Stimulated activated naive CD4-positive, alpha-beta T cell treated with Interleukin-2 at 50 U/mL for 16 hours (primary cell): ENCODE data around the gene TRIOBP.
"Not testable (repeated sequence)": the region's sequence is repeated elsewhere in the genome, so short reads cannot be mapped to it uniquely, and the experiment has no call there.

Experiments
- DNase-seq: peaks from one replicate; lab custom pipeline; 2025; lab: John Stamatoyannopoulos, UW

Gene TRIOBP

DNA sequence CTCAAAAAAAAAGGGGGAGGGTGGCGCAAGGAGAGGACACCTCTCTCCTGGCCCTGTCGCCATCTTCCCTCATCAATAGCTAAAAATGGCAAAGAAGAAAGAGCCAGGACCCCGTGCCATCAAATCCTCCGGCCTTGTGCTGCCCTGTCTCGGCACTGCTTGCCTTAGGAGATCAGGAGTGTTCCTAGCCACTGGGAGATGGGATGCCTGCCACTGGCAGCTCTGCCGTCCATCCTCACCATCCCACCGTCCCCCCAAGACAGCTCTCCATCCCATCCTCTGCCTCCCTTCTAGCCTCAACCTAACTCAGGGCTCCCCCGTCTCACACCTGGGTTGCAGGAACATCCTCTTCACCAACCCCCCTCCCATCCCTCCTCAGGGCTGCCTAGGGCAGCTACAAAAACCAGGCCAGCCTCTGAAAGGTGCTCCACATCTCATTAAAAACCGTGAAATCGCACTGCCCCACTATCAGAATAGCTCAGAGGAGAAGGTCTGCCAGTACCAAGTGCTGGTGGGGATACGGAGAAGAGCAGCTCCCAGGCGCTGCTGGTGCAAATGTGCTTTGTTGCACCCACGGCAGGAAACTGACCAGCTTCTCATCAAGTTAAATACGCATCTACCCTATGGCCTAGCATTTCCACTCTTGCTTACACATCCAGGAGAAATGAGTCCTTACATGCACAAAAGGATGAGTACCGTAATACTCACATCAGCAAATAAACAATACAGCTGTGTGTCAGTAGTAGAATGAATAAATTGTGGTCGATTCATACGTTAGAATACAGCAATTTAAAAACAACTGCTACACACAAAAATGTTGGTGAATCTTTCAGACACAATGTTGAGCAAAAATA is 79.2 kb downstream of the TRIOBP start:
- DNase-seq, result no peak

DNA sequence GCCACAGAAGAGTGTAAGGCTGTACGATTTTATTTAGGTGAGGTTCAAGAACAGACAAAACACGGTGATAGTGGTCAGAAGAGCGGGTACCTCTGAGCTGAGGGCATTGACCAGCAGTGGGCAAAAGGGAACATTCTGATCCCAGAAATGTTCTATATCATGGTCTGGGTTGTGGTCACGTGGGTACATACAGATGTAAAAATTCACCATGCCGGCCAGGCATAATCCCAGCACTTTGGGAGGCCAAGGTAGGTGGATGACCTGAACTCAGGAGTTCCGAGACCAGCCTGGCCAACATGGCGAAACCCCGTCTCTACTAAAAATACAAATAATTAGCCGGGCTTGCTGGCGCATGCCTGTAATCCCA is 79.8 kb downstream of the TRIOBP start:
- DNase-seq, result no peak

DNA sequence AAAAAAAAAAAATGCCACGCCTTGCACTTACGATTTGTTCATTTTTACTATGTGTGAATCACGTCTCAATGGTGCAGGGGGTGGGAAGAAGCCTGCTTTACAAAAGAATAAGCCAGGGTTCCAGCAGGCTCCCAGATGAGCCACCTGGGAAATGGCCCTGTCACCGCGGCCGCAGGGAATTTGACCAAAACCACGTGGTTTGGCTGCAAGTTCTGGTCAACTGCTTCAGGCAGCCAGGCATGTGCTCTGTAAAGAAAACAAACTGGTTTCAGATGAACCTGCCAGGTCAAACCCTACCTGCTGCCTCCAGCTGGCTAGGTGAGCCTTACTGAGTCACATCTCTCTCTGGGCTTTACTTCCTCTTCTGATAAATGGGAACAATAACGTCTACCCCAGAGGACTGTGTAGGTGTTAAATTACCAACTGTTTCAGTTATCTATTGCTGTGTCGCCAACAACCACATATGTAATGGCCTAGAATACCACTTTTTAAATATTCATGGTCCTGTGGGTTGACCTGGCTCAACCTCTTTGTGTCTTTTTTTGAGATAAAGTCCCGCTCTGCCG is 80.4 kb downstream of the TRIOBP start:
- no peak for DNase-seq

DNA sequence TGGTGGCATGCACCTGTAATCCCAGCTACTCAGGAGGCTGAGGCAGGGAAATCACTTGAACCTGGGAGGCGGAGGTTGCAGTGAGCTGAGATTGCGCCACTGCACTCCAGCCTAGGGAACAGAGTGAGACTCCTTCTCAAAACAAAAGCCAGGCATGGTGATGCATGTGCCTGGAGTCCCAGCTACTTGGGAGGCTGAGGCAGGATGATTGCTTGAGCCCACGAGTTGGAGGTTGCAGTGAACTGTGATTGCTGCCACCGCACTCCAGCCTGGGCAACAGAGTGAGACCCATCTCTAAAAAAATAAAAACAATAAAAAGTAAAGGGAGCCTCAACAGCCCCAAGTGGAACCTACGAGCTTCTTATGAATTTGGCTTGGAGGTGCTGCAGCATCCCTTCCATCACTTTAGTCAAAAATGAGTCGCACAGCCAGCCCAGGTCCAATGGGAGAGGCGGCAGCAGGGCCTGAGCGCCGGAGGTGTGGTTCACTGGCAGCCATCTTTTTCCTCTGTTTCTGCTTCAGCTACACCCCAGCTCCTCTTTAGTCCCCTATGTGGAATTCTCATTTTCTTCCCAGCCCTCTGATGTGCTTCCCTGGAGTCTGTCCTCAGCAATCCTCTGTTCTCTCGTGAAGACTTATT is 81.6 kb downstream of the TRIOBP start:
- DNase-seq, result no peak

GRCh38 chr22:37781434-37782059 is 84.7 kb downstream of the TRIOBP start:
- DNase-seq, result no peak

- no peak for DNase-seq
Observed at GRCh38 chr22:37782340-37783168, 85.7 kb downstream of the TRIOBP start.

GRCh38 chr22:37784829-37785495 is 88.1 kb downstream of the TRIOBP start:
- DNase-seq, result no peak

DNA sequence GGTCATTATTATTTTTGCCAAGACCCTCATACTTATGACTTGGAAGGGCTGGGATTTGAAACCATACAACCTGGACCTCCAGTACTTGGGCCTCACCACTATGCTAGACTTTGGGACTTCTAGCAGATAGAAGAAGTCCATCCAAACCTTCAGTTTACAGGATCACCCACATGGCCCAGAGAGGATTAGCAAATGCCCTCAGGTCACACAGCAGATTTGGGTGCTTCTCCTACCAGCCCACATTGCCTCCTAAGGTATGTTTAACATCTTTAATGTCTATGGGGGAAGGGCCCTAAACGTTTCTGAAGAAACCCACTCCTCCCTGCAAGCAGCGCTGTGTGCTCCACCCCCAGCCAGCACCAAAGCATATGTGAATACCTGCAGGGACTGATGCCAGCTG is 93.4 kb downstream of the TRIOBP start:
- no peak for DNase-seq

GRCh38 chr22:37792494-37792893 is 95.6 kb downstream of the TRIOBP start:
- no peak for DNase-seq

DNA sequence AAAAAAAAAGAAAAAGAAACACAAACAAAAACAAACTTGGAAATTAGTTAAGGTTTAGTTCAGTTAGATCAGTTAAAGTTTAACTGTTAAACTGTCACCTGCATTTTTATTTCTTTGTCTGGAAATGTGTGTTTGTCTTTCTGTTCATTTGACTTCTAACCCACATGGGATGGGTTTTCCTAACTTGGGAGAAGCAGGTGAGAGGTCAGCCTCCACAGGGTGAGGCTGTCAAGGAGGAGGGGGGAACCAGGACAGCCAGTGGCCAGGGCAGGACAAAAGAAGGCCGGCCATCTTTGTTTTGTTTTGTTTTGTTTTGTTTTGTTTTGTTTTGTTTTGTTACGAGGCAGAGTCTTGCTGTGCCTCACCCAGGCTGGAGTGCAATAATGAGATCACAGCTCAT is 97.5 kb downstream of the TRIOBP start:
- no peak for DNase-seq

DNA sequence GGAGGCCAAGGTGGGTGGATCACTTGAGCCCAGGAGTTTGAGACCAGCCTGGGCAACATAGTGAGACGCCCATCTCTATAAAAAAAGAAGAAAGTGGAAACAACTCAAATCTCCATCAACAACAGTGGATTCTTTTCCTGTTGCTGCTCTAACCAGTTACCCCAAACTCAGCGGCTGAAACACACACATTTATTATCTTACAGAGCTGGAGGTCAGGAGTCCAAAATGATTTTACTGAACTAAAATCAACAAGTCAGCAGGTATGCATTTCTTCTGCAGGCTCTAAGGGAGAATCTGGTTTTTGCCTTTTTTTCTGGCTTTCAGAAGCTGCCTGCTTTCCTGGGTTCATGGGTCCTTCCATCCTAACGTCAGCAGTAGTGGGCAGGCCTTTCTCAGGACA is 99.2 kb downstream of the TRIOBP start:
- no peak for DNase-seq

- DNase-seq, result not testable (repeated sequence)
Observed at GRCh38 chr22:37797259-37797658, 100.4 kb downstream of the TRIOBP start.

- DNase-seq, result no peak
Observed at GRCh38 chr22:37797874-37798500, 101.1 kb downstream of the TRIOBP start.

DNA sequence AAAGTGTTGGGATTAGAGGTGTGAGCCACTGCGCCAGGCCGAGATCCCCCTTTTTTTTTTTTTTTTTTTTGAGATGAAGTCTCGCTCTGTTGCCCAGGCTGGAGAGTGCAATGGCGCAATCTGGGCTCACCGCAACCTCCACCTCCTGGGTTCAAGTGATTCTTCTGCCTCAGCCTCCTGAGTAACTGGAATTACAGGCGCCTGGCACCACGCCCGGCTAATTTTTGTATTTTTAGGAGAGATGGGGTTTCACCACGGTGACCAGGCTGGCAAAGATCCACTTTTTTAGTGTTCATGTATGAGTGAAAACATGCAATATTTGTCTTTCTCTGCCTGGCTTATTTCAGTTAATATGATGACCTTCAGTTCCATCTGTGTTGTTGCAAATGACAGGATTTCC is 103.1 kb downstream of the TRIOBP start:
- not testable (repeated sequence) for DNase-seq

DNA sequence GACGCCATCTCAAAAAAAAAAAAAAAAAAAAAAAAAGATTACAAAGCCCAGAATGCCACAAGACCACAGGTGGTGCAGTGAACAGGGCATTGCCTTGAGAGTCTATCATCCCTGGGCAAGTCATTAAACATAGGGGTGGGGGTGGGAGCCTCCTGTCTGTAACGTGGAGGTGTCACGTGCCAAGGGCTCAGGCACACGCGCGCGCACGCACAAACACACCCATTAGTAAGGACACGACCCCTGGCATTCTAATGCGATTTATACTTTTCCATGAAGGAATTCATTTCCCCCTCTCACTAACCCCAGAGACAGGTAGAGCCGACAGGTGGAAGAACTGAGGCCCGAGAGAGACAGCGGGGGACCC is 105.1 kb downstream of the TRIOBP start:
- DNase-seq, result no peak

DNA sequence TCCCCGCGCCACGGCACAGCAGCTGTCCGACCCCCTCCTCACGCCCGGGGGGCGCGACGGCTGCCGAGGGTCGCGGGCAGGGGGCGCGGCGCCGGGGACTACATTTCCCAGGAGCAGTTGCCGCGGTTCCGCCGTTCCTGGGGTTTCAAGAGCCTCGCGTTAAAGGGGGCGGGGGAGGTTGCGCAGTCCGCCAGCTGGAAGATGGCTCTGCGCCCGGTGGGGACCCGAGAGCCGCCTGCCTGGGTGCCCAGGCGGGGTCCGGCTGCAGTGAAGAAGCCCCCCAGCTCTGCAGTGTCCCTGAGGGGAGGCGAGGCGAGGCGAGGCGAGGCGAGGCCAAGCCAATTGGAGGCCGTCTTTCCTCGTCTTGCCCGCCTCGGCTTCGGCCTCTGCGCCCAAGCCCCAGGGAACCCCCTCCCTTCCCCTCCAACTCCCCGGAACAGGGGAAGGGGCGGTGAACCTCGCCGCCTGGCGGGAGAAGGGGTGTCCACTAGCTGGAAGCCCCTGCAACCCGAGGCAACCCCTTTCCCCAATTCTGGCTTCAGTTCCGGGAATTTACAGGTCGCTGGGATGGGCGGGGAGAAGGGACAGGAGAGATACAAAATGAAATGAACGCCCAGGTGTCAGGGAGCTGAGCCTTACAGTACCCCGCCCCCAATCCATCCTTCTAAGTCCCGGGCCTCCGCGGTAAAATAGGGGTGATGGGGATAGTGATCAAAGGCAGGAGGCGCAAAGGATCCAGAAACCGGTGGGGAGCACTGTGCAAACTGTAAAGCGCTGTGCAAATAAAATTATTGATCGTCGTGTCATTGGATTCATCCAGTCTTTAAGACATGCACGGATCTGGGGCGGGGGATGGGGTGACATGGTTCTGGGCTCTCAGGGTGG is 105.7 kb downstream of the TRIOBP start:
- DNase-seq, result no peak

GRCh38 chr22:37803195-37803638 is 106.4 kb downstream of the TRIOBP start:
- no peak for DNase-seq

- no peak for DNase-seq
Observed at GRCh38 chr22:37803639-37804351, 106.9 kb downstream of the TRIOBP start.

GRCh38 chr22:37804352-37804880 is 107.6 kb downstream of the TRIOBP start:
- DNase-seq, result no peak
